Suprapubic skin (tissue), 3 donors: ENCODE measurements around the gene NEK6.

Experiments used
- CTCF ChIP-seq, 2 donors: fragments of 200-600 bp in 1 of 2; fragments of 450-650 bp in 1 of 2; sonication (generic) in 1 of 2; IDR thresholded peaks; one replicate each; pipeline ENCODE4 v1.5.1; 2016 to 2019; ENCODE audit warnings: antibody characterized with exemption in 2 of 2, mild to moderate bottlenecking in 1 of 2, moderate library complexity in 1 of 2
- EP300 ChIP-seq: sonication (generic); formaldehyde crosslinking; IDR thresholded peaks from one replicate; pipeline ENCODE4 v1.6.1; 2017; ENCODE audit warnings: antibody characterized with exemption
- POLR2A ChIP-seq, 2 donors: fragments of 450-650 bp; IDR thresholded peaks; one replicate each; pipeline ENCODE4 v1.6.1; 2017; ENCODE audit warnings: antibody characterized with exemption in 2 of 2, mild to moderate bottlenecking in 2 of 2, moderate library complexity in 2 of 2

DNA sequence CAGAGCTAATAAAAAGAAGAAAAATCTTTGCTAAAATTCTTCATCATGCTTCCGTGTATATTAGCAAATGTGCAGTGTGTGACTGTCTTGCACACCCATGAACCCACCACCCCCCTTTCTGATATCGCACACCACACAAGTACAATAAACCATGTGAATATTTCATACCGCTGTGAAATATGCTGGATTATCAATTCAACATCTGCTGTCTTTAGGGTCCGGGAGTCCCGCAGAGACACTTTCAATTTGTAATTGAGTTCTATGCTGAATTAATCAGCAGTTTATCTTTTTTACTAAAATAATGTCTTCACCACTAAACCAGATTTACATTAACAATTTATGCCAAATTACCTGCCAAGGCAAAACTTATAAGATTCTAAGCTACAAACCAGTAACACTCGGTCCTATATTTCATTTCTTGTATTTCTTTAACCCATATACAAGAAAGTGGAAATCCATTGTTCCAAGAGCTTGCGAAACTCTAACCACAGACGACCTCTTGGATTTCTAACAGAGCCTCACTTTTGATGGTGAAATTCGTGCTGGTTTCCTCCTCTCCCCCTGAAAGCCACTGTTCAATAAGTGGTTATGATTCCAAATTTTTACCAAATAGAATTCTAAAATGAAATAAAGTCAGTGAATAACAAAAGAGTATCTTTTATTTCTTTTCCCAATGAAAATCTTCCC, 113.3 kb downstream of the NEK6 start:
- TF ChIP-seq CTCF (IDR thresholded peaks at IDR 0.05): no peak
- no peak for TF ChIP-seq POLR2A (IDR thresholded peaks at IDR 0.05)
- no peak for TF ChIP-seq EP300
